Muscle layer of colon (tissue), 2 donors: ENCODE data around the gene TEPSIN.

Source experiments
- H3K27ac ChIP-seq: one replicate; pipeline ENCODE4 v1.7.0; 2013; ENCODE audit warnings: low read depth, mild to moderate bottlenecking, low read length, moderate library complexity
- H3K27me3 ChIP-seq, 2 donors: one replicate each; pipeline ENCODE4 v1.7.0; 2013; ENCODE audit warnings: low read length in 2 of 2, mild to moderate bottlenecking in 2 of 2; ENCODE audit not compliant: insufficient read depth in 2 of 2, control insufficient read depth in 1 of 2
- H3K36me3 ChIP-seq: one replicate; pipeline ENCODE4 v1.7.0; 2013; ENCODE audit warnings: mild to moderate bottlenecking, low read length; ENCODE audit not compliant: insufficient read depth
- H3K4me1 ChIP-seq: one replicate; pipeline ENCODE4 v1.7.0; 2013; ENCODE audit warnings: mild to moderate bottlenecking, low read length; ENCODE audit not compliant: insufficient read depth
- H3K4me3 ChIP-seq, 2 donors: one replicate each; pipeline ENCODE4 v1.7.0; 2013; ENCODE audit warnings: low read length in 2 of 2, low read depth in 1 of 2, mild to moderate bottlenecking in 1 of 2, moderate library complexity in 1 of 2
- H3K9ac ChIP-seq: one replicate; pipeline ENCODE4 v1.7.0; 2013; ENCODE audit warnings: low read length
- H3K9me3 ChIP-seq: one replicate; pipeline ENCODE4 v1.7.0; 2013; ENCODE audit warnings: mild to moderate bottlenecking, low read length
- donor health status: abdominal sarcoma.
- donor health status: Adenocarcinoma of cecum.

Gene TEPSIN

GRCh38 chr17:81182596-81182995 lies 56.3 kb downstream of the TEPSIN start:
- Histone ChIP-seq H3K36me3 (no peaks in the 10 kb centered on the region), H3K4me1 (no peaks in the 10 kb centered on the region), H3K27ac (no peak overlapping the region), H3K9ac (no peak overlapping the region), H3K27me3 (peaks cover 0 to 5% of the 10 kb centered on the region in 2 donors), H3K4me3 (no peak overlapping the region), H3K9me3 (no peaks in the 10 kb centered on the region)

DNA sequence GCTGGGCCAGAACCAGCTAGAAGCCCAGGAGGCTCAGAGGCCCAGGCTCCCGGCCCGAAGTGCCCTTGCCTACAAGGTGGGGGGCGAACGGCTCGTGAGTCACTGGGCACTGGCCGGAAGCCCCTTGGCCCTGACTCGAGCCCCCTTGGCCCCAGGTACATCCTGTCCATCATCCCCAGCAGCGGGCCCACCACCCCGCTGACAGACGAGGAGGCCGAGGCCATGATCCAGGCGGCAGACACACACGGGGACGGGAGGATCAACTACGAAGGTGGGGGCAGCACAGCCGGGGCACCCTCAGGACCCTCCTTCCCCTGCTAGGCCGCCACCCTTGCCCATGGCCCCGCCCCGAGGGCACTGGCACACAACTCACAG lies 57.1 kb downstream of the TEPSIN start:
- Histone ChIP-seq H3K36me3 (no peaks in the 10 kb centered on the region), H3K4me1 (no peaks in the 10 kb centered on the region), H3K4me3 (no peak overlapping the region), H3K9me3 (no peaks in the 10 kb centered on the region), H3K9ac (no peak overlapping the region), H3K27me3 (peaks cover 0 to 5% of the 10 kb centered on the region in 2 donors), H3K27ac (no peak overlapping the region)

DNA sequence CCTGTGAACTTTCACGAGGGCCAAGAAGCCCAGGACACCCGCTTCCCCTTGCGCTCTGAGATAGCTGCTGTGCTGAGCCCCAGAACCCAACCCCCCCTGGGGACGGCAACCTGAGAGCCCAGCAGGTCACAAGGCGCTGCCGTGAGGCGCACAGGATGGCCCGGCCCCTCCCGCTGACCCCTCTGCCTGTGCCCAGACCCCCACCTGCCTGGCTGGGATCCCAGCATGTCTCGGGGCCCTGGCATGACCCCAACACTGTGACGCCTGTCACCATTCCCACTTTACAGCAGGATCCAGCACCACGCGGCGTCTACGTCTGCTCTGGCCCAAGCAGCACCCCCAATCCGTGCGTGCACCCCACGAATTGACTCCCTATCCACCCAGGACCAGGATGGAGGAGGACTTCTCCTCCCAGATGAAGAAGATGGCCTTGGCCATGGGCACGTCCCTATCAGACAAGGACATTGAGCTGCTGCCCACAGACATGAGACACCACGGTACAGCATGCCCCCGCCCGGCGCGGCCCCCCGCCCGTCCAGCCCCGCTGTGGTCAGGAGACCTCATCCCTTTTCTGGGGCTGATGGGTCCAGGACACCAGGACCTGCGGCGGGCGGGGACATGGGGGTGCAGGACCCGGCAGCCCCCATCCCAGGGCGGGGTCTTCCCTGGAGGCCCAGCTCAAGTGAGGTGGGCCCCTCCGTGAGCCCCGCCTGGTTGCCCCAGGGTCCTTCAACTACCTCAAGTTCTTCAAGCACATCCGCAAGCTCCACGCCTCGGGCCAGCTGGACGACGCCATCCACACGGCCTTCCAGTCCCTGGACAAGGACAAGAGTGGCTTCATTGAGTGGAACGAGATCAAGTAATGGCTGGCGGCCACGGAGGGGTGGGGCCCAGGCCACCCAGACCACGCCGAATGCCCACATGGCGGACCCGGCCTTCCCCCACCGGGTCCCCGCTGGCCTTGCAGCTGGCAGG lies 57.7 kb downstream of the TEPSIN start:
- Histone ChIP-seq H3K27ac (no peak overlapping the region), H3K4me3 (no peak overlapping the region), H3K27me3 (peaks cover 0 to 5% of the 10 kb centered on the region in 2 donors), H3K9me3 (no peaks in the 10 kb centered on the region), H3K36me3 (no peaks in the 10 kb centered on the region), H3K4me1 (no peaks in the 10 kb centered on the region), H3K9ac (no peak overlapping the region)

DNA sequence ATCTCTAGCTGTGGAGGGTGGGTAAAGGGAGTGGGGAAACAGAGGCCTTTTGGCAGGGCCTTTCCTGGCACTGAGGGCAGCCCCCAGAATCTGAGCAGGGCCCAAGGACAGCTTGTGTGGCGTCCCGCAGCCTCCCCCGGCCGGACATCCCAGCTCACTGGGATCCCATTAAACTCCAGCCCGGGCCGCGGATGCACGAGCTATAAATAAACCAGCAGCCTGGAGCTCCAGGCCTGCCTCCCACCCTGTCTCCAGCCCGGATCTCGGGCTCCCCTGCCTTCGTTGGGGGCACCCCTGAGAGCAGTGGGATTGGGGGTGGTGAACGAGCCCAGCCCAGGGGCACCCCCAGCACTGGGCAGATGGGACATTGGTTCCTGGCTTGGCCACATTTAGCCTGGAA lies 59.0 kb downstream of the TEPSIN start:
- Histone ChIP-seq H3K4me3 (no peak overlapping the region), H3K27me3 (peaks cover 0 to 5% of the 10 kb centered on the region in 2 donors), H3K9me3 (no peaks in the 10 kb centered on the region), H3K4me1 (no peaks in the 10 kb centered on the region), H3K27ac (no peak overlapping the region), H3K36me3 (no peaks in the 10 kb centered on the region), H3K9ac (no peak overlapping the region)

GRCh38 chr17:81179220-81179619 lies 59.6 kb downstream of the TEPSIN start:
- no peaks in the 10 kb centered on the region for H3K9me3 ChIP-seq
- no peak overlapping the region for H3K27ac ChIP-seq
- H3K4me3 ChIP-seq: no peak overlapping the region
- no peaks in the 10 kb centered on the region for H3K36me3 ChIP-seq
- no peaks in the 10 kb centered on the region for H3K4me1 ChIP-seq
- no peak overlapping the region for H3K9ac ChIP-seq
- peaks cover 0 to 5% of the 10 kb centered on the region in 2 donors for H3K27me3 ChIP-seq
